Fibroblast of skin of right biceps (primary cell): ENCODE data around the gene CNNM3.

Experiments used
- DNase-seq: peaks from one replicate; pipeline ENCODE4 v3.0.0-alpha.2; 2013

Gene CNNM3

DNA sequence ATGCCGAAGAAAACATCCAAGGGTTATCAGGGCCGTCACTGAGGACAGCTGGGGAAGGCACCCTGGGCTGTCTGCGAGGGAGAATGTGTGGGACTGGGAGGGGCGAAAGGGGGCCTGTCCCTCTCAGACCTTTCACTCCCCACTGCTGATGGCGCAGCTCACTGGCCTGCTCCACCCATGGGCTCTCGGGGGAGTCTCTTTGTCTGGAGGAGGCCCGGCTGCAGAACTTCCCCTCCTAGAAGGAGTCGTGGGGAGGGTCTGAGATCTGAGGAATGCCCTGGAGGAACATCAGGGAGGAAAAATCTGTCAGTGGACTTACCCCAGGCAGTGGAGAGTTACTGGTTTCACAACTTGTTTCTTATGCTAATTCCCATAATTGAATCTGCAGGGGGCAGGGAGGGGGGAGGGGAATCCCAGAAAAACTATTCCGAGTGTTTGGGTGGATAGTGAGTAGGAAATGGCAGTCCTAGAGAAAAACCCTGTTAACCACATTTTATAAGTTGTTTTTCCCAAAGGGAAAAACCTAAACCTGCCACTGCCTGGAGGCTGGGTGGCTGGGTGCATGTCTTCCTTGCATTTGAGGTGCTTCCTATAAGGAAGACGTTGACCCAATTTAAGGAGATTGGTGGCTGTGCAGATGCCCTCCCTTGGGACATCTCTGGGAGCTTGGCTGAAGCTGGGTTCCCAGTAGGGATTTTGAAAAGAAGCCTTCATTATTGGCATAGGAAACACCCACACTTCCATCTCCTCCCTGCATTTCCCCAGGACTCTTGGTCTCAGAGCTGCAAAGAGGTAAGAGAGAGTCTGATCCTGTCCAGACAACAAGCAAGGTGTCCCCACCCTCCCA, 65.5 kb downstream of the CNNM3 start:
- DNase-seq, result no peak

DNA sequence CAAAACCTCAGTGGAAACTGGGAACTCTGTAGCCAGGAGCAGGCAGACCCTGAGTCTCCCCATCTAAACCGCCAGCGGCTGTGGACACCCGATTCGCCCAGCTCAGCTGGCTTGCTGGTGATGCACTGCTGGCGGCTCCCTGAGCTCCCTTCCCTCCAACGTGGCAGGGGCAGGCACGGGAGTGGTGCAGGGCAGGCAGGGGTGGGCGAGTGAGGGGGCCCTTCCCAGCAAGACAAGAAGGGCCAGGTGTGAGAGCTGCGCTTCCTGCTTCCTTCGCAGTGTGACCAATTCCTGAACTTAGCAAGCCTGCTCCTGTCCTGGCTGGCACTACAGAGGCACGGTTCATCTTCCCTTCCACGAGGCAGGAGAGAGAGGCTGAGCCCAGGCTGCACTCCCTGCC, 66.2 kb downstream of the CNNM3 start:
- DNase-seq, result no peak

DNA sequence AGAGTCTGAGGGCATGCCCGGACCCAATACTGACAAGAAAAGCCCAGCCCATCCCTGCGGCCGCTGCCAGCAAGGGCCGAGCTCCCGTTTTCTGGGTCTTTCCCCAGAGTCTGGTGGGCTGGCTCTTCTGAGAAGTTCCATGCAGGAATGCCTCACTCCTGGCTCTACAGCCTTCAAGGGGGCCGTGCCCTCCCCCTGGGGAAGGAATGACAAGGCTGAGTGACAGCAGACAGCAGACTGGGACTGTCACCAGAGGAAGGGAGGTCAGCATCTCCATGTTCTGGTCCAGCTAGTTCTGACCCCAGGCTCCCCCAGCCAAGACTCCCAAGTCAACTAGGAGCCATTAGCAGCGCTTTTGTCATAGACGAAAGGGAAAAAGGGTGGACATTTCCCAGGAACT, 66.8 kb downstream of the CNNM3 start:
- DNase-seq, result no peak

DNA sequence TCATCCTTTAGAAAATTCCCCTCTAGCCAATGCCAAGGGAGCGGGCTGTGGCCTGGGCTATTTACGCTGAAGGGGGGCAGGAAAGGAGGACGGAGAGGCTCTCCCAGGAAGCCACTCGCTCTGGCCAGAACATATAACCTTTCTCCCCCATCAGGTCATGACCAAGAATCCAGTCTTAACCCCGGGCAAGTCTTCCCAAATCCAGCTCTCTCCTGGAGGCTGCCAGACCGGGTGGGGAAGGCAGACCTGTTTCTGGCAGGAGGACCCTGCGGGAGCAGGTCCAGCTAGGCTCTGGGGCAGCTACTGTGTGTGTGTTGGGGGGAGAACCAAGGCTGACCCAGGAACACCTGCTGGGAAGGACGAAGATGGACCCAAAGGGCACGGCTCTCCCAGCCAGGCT, 67.2 kb downstream of the CNNM3 start:
- DNase-seq, result no peak
